ENCODE measurements around the gene C1QTNF7.

The C1QTNF7 gene

DNA sequence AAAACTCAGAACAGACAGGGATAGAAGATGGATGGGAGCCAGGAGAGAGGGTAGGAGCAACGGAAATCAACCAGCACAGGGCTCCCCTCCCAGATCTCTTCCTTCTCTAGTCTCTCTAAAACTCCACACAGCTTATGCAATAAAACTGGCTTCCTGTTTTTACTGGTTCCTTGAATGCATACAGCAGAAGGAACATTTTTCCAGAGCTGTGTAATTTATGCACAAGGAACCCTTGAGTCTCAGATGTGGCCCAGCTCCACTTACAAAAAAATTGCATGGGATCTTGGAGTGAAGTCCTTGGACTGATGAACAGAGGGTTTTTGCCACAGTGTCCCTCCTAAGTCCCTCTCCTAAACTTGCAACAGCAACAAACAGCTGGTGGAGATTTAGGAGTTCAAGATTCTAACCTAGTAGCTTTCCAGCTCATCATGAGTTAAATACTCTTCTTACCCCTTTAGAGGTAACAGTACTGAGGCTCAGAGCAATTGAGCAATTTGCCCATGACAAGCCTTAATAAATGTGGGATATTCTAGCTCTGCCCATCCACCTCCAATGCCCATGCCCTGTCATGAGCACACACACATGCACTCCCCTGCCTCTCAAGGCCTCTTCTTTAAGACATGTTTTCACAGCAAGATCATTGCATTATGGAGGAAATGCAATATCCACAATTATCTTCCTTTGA, 23.5 kb downstream of the C1QTNF7 start:
- DNase-seq (ENCODE audit: low read depth, low spot score): no peak
- H3K4me3 ChIP-seq (ENCODE audit: low read length): no peak overlapping the region

DNA sequence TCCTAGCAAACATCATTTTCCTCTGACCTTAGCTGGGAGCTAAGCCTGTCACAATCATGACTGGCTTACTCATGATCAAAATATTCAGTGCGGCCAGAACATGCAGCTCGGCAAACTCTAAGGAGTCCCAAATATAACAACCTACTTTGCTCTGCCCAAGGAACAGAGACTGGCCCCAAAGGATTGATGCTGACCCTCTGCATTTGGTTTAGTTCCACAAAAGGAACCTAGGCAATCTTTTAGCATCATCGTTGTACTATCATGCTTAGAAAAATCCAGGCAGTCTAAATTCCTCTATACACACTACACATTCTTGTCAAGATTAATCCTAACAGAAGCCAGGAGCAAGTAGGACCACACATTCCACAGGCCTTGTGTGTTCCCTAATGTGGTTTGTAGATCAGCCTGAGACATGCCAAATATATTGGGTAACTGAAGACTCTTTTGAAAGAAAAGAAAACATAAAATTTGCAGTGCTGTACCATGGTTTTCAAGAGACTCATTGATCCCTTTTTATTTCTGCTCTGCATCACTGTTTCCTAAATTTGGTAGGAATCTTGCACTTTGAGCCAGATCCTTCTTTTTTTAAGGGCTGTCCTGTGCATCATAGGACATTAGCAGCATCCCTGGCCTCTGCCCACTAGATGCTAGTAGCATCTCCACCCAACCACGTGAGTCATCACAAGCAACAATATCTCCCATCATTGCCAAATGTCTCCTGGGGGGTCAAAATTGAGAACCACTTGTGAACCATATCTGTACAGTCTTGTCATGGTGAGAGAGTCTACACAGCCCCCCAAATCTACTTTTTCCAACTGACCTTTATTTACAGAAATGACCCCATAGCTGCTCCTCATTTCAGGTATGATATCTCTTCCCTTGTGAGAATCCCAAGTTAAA, 24.3 kb downstream of the C1QTNF7 start:
- DNase-seq (ENCODE audit: low read depth, low spot score): no peak
- no peak overlapping the region for H3K4me3 ChIP-seq (ENCODE audit: low read length)

DNA sequence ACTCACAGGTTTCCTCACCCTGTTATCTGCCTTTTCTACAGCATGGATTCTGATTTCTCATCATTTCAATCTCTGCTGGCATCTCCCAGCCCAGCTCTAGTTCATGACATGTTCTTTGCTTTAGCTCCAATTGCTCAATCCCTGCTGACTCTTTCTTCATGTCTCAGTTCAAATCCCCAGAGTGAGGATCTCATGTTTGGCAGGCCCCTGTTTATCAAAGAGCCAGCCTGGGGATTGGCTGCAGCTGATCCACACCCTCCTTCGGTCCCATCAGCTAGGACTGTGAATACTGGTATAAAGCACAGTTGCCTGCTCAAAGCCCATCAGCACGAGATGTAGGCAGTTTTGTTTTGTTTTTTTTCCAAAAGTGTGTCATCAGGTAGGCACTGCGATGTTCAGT, 27.5 kb downstream of the C1QTNF7 start:
- no peak for DNase-seq (ENCODE audit: low read depth, low spot score)
- H3K4me3 ChIP-seq (ENCODE audit: low read length): no peak overlapping the region

DNA sequence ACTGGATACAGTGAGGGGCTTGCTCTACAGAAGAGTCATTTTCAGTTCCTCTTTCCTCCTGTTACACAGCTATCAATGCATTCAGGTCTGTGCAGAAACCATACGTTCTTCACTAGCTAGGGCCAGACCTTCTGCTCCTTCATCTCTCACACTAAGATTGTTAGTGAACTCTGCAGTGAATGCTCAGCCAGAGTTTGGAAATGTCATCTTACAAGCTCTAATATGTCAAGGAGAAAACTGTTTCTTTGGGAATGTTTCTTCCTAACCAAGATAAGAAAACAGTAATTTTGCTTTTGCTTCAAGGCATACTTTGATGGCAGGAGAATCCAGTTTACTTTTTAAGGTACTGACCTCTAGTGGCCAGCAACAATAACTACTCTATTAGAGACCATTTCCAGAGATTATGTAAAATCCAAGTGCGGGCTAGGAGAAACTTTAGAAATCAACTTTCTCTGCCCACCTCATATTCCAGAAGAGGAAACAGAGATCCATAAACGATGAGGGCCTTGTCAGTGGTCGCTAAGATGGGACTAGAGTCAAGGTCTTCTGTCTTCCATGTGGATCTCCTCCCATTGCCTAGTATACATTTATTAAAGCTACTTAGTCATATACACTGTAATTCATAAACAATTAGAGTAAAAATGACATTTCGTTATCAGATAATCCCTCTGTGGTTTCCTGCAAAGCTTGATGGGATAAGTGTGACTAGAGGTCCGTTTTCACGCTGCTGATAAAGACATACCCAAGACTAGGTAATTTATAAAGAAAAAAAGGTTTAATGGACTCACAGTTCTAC, 29.8 kb downstream of the C1QTNF7 start:
- no peak overlapping the region for H3K4me3 ChIP-seq (ENCODE audit: low read length)
- peak; percentile 33 for DNase-seq (ENCODE audit: low read depth, low spot score)

DNA sequence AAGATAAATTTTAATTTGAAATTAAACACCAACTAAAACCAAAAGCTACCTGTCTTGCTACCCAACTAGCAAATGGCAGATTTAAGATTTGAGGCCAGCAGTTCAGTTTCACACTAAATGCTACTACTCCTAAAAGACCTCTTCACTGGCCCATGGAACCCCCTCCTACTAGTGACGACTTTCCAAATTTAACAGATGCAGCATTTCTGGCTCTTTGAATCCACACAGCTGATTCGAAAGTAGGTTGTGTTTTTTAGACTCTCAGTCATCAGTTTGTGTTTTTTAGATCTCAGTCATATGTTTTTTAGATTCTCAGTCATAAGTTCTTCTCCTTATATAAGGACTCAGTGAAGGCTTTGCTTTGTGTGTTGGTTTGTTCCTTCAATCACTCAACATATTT, 30.8 kb downstream of the C1QTNF7 start:
- DNase-seq (ENCODE audit: low read depth, low spot score): no peak
- no peak overlapping the region for H3K4me3 ChIP-seq (ENCODE audit: low read length)

DNA sequence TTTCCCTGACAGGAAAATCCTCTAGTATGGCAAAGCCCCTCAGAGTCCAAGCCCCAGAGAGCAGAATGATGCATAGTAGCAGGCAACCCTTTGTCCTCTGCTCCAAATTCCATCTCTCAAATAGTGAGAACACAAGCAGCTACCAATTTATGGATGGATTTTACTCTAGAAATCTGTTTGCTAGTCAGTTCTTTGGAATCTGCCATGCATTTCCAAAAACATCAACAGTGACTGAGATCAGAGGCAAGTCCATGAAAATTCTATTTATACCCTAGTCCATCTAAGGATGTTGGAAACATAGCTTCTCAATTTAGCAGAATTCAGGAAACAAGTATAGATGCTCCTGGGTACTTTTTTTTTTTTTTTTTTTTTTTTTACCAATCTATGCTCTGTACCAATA, 31.9 kb downstream of the C1QTNF7 start:
- no peak overlapping the region for H3K4me3 ChIP-seq (ENCODE audit: low read length)
- DNase-seq (ENCODE audit: low read depth, low spot score): no peak

DNA sequence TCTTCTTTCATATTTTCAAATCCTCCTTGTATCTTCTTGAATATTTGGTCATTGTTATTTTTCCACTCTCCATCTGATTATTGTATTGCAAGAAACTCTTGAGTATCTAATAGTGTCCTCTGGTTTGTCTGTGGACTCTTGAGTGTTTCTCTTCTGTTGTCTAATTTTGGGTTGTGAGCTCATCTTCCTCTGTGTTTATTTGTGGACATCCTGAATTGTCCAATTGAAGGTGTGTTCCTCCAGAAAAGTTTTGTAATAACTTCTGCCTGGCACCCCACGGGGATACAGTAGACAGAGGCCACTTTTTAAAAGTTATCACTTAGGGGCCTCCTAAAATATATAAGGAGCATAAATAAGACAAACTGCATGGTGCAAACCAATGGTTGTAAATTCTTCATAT, 38.8 kb downstream of the C1QTNF7 start:
- DNase-seq (ENCODE audit: low read depth, low spot score): no peak
- H3K4me3 ChIP-seq (ENCODE audit: low read length): no peak overlapping the region

DNA sequence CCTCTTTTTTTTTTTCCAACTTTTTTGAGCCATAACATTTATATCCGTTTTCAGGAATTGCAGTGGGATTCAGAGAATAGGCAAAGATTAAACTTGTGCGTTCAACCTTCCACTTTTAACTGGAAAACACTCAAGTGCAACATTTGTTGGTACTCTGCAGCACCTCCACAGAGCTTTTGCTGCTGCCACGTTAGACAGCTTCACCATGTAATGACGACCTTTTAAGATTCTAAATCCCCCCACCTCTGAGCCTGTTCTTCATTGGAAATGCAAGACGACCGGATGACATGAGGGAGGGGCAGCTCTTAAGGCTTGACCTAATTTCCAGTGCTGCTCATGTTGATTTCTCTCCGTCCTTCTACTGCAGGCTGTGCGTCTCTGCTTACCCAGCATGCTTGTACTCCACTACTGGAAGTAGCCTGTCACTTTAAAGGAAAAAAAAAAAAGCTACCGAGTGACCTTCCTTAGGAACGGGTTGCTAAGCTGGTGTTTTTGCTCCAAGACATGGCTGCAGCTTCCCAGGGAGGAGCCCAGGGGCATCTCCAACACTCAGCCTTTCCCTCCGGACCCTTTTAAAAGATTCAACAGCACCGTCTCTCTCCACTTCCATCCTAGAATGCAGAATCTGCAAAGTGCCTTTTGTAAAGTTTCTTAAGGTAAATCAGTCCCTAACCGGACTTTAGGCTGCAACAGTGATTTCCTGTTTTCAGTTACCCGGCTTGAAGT, 41.7 kb downstream of the C1QTNF7 start, which contains the start of gene CC2D2A:
TSS of gene CC2D2A (plus strand) at position 481 of the 726 bp plus-strand sequence. CDS start 6,051 bp downstream, outside the sequence.
- no peak within 1 kb of the TSS for H3K4me3 ChIP-seq (ENCODE audit: low read length)
- DNase-seq (ENCODE audit: low read depth, low spot score): no peak

DNA sequence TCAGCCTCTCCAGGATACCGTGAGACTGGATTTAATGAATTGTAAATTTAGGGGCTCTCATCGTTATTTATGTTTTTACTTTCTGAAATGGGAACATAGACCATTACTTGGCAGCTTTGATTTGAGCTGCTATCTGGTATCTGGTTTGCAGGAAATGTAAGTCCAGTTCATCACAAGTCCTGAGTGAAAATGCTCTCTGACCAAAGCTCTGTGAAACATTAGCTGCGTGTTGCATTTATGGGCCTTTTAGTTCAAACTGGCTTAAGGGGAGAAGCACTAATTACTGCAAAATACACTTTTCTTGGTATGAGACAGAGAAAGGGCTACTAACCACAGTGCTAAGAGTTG, 42.3 kb downstream of the C1QTNF7 start:
- H3K4me3 ChIP-seq (ENCODE audit: low read length): no peak overlapping the region

DNA sequence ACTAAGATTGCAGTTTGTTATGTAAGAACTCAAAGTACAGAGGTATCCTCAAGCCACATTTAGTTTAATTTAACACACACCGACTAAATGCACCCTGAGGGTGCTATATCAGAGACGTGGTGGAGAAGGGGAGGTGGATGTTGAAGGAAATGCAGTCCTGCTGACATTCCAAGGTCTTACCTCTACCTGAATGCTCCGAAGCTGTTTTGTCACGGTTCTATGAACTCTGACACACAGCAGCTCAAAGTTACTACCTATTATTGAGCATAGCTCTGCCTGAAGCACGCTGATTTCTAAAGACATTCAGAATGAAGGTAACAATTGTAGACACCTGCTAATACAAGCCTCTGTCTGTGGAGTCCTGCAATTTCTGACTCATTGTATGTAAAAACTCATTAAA, 48.6 kb downstream of the C1QTNF7 start:
- DNase-seq (ENCODE audit: low read depth, low spot score): no peak
- no peak overlapping the region for H3K4me3 ChIP-seq (ENCODE audit: low read length)

More for the DNA sequence above, 42.3 kb downstream of the C1QTNF7 start:
- no peak for DNase-seq (ENCODE audit: low read depth, low spot score)

DNA sequence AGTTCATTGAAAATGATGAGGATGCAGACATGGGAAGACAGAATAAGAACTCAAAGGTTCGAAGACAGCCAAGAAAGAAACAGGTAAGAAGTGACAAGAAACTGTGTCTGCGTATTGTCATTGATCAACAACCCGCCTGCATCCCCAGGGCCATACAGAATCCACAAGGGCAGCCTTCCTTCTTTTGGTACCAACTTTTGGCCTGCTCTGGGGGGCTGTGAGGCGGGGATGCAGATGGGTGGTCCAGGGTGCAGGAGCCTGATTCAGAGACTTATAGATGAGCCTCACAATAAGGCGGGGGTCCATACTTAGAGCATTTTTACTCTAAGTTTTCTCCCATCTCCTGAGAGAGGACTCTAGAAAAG, 50.9 kb downstream of the C1QTNF7 start:
- DNase-seq (ENCODE audit: low read depth, low spot score): no peak
- H3K4me3 ChIP-seq (ENCODE audit: low read length): no peak overlapping the region

DNA sequence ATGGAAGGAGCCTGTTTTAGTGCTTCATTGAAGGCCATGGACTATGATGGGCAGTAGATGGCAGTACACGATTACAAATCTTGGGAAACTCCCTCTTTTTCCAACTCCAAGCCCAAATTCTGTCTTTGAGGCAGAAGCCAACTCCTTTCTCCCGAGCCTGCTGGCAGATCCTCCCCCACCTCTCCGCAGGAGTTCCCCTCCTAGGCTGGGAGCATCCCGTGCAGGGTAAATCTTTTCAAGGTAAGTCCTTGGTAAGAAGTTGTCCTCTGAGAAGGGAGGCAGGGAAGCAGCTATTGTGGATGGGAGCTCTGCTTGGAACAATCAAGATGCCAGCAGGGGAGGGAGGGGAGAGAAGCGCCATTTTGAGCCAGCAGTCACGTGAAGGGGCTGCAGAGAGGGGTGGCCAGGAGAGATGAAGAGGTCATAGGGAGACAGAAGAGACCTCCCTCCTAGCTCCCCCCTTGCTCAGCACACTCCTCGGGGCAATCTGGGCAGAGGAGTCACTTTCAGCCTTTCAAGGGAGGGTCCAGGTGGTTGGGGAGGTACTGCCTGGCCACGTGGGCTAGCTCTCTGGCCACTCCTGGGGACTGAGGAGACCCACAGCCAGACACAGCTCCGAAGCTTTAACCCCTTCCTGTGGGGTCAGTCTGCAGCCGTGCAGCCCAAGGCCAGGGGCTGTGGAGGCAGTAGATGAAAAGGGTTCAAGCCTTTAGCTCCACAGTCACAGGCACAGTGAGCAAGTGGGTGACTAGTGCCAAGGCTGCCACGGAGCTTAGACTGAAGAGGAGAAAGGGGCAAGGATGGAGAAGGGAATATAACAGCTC, 51.5 kb downstream of the C1QTNF7 start:
- no peak overlapping the region for H3K4me3 ChIP-seq (ENCODE audit: low read length)
- DNase-seq (ENCODE audit: low read depth, low spot score): peak; percentile 28

DNA sequence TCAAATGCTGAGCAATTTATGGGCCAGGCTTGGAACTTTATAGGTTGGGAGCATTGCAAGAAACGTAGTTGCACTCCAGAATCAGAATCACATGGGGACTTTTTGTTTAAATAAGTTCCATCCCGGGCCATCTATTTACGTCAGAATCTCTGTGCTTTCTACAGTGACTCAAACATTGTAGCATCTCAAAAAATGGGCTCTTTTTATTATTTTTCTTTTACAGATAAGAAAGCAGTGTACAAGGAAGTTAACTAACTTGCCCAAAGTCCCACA, 52.0 kb downstream of the C1QTNF7 start:
- no peak overlapping the region for H3K4me3 ChIP-seq (ENCODE audit: low read length)
- DNase-seq (ENCODE audit: low read depth, low spot score): no peak

DNA sequence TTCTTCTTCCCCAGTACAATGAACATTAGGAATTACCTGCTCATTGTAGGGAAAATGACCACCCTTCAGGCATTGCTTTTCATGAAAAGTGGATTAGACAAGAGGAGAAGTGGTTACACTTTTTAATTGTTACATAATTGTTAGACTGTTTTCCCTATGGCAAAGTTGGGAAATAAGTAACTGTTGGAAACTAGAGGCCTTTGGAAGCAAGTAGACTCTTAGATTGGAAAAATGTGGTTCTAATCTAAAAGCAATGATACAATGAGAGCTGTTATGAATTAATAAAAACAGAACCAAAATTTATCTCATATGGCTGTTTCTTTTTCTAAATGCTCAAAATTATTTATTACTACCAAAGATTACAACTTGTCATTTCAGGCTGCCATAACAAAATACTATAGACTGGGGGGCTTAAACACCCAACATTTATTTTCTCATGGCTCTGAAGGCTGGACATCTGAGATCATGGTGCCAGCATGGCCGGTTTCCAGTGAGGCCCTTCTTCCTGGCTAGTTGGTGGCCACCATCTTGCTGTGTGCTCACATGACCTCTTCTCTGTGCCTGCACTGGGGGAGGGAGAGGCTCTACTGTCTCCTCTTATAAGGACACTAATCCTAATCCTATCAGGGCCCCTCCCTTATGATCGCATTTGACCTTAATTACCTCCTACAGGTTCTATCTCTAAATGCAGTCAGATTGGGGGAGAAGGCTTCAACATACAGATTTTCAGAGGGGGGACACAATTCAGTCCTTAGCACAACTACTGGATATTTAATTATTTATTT, 54.3 kb downstream of the C1QTNF7 start:
- no peak for DNase-seq (ENCODE audit: low read depth, low spot score)
- H3K4me3 ChIP-seq (ENCODE audit: low read length): no peak overlapping the region

DNA sequence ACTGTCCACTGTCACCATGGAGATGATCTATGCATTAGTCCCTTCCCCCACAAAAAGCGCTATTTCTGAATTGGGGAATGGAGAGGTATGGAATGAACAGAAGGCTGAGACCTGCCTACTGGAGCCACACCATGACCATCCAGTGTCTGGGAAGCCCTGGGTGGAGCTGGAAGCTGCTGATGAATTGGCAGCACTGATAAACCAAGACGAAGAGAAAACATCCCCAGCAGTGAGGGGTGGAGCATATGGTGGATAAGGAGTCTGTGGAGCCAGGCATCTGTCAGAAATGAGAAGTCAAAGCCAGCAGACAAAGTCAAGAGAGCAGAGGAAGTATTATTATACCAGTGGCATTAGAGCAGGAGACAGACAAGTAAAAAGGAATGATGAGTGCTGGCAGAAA, 55.0 kb downstream of the C1QTNF7 start:
- H3K4me3 ChIP-seq (ENCODE audit: low read length): no peak overlapping the region
- no peak for DNase-seq (ENCODE audit: low read depth, low spot score)

DNA sequence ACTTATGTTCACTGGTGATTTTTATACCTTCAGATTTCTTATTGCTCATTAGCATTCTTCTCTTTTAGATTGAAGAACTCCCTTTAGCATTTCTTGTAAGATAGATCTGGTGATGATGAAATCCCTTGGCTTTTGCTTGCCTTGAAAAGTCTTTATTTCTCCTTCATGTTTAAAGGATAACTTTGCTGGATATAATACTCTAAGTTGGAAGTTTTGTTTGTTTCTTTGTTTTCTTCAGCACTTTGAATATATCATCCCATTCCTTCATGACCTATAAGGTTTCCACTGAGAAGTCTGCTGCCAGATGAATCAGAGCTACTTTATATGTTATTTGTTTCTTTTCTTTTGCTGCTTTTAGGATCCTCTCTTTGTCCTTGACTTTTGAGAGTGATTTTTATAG, 60.3 kb downstream of the C1QTNF7 start:
- H3K4me3 ChIP-seq (ENCODE audit: low read length): no peak overlapping the region
- DNase-seq (ENCODE audit: low read depth, low spot score): no peak

DNA sequence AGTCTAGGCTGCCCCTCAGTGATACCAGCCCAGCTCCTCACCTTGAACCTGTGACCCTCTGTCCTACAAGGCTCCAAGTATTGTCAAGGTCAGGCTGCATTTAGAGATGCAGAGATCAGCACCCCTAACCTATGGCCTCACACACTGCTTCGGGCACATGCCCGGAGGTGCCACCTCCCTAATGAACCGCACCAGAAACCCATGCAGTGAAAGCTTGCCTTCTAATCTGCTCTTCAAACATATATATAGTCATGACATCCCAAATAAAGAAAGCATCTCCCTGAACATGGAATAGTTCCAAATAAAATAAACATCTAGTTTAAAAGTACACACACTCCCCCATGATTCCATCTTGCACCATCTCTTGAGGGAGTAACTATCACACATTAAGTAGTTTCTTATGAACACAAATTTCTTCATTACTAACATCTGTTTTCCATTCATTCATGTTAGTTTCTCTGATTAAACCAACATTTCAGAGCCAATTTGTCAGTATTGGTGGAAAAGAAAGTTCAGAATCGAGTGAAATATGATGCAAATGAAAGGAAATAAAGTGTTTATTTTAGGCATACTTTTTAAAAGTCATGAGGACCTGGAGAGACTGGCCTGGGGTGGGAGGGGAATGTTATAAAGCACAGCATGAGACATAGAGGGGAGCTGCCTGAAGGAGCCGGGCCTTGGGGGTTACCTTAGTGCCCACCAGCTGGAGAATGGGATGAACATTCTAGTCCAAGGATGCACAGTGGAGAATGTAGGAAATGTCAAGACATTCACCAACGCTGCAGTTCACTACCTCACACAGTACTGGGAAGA, 61.0 kb downstream of the C1QTNF7 start:
- no peak for DNase-seq (ENCODE audit: low read depth, low spot score)
- H3K4me3 ChIP-seq (ENCODE audit: low read length): no peak overlapping the region
